PC-3 (cell line): ENCODE data around the gene RABGAP1L. TPM values are rescaled to one million over a fixed set of nuclear protein-coding genes. Genes with fewer than 3 reads are reported as not detected.
A peak's percentile ranks its signal among the peaks of the same experiment; 100 is the strongest.

Source experiments
- ATAC-seq: fragments of 200-7000 bp; cut with Tn5 transposase; 2 replicates; pipeline ENCODE4 v1.9.1; 2020; ENCODE audit warnings: mild to moderate bottlenecking, moderate library complexity
- BruUV-seq: library from RNA; stranded (reverse); fragments of 400-500 nt; replicated peaks from 2 replicates; lab custom pipeline; 2021; lab: Mats Ljungman, UMichigan
- CTCF ChIA-PET: fragments of 300-600 bp; sonication (Branson Sonifier 250); formaldehyde crosslinking; loops from one replicate; lab custom pipeline; 2022; ENCODE audit warnings: antibody characterized with exemption; lab: Charles Lee
- POLR2A ChIA-PET: fragments of 300-600 bp; sonication (Branson Sonifier 250); formaldehyde crosslinking; loops from one replicate; lab custom pipeline; 2022; ENCODE audit warnings: antibody characterized with exemption; ENCODE audit not compliant: unreplicated experiment; lab: Charles Lee
- DNase-seq: peaks from one replicate; pipeline ENCODE4 v3.0.0-alpha.2; 2015
- H2AFZ ChIP-seq: fragments of 300-600 bp; sonication (generic); 2 replicates; pipeline ENCODE4 v1.6.0; 2016; ENCODE audit warnings: antibody characterized with exemption, low read length
- H3F3A ChIP-seq: fragments of 300-600 bp; sonication (generic); one replicate; pipeline ENCODE4 v1.6.0; 2017; ENCODE audit warnings: antibody characterized with exemption, low read length, control low read depth, mild to moderate bottlenecking; ENCODE audit not compliant: unreplicated experiment
- H3K27ac ChIP-seq: fragments of 300-600 bp; sonication (generic); 2 replicates; pipeline ENCODE4 v1.5.1; 2016; ENCODE audit warnings: mild to moderate bottlenecking, low read length
- H3K27me3 ChIP-seq: fragments of 300-600 bp; sonication (generic); 2 replicates; pipeline ENCODE4 v1.6.1; 2016; ENCODE audit warnings: low read length, mixed read lengths
- H3K36me3 ChIP-seq: fragments of 300-600 bp; sonication (generic); 2 replicates; pipeline ENCODE4 v1.6.1; 2016; ENCODE audit warnings: low read depth, mixed run types, low read length, mixed read lengths
- H3K4me1 ChIP-seq: fragments of 300-600 bp; sonication (generic); 2 replicates; pipeline ENCODE4 v1.5.1; 2016; ENCODE audit warnings: low read length; ENCODE audit not compliant: insufficient read depth
- H3K4me2 ChIP-seq: fragments of 300-600 bp; sonication (generic); 2 replicates; pipeline ENCODE4 v1.6.0; 2016; ENCODE audit warnings: low read length
- H3K4me3 ChIP-seq: fragments of 300-600 bp; sonication (generic); 2 replicates; pipeline ENCODE4 v1.5.1; 2016; ENCODE audit warnings: mild to moderate bottlenecking, low read length, mixed read lengths
- H3K79me2 ChIP-seq: fragments of 300-600 bp; sonication (generic); 2 replicates; pipeline ENCODE4 v1.6.1; 2017; ENCODE audit warnings: low read length, mixed read lengths
- H3K9ac ChIP-seq: fragments of 300-600 bp; sonication (generic); 2 replicates; pipeline ENCODE4 v1.6.0; 2016; ENCODE audit warnings: mild to moderate bottlenecking, low read length
- H3K9me2 ChIP-seq: fragments of 300-600 bp; sonication (generic); replicated peaks from 2 replicates; pipeline ENCODE4 v1.6.1; 2016; ENCODE audit warnings: mixed run types, low read length, mixed read lengths
- H3K9me3 ChIP-seq: fragments of 300-600 bp; sonication (generic); 2 replicates; pipeline ENCODE4 v1.6.1; 2016; ENCODE audit warnings: low read length, mixed read lengths
- H4K20me1 ChIP-seq: fragments of 300-600 bp; sonication (generic); 2 replicates; pipeline ENCODE4 v1.6.1; 2016; ENCODE audit warnings: low read length, mixed read lengths
- CTCF ChIP-seq: fragments of 300-600 bp; sonication (generic); conservative IDR thresholded peaks from 2 replicates; pipeline ENCODE4 v1.5.1; 2017; ENCODE audit warnings: antibody characterized with exemption, low read depth, mild to moderate bottlenecking, low read length
- EZH2 ChIP-seq: fragments of 300-600 bp; sonication (generic); IDR thresholded peaks from one replicate; pipeline ENCODE4 v1.6.1; 2017; ENCODE audit warnings: antibody characterized with exemption, mild to moderate bottlenecking, low read length; ENCODE audit not compliant: unreplicated experiment
- EZH2phosphoT487 ChIP-seq: fragments of 300-600 bp; sonication (generic); IDR thresholded peaks from 2 replicates; pipeline ENCODE4 v1.6.1; 2018; ENCODE audit warnings: mild to moderate bottlenecking, antibody characterized with exemption, low read length, borderline replicate concordance
- intact Hi-C: fragments of 100-400 bp; cut with micrococcal nuclease; formaldehyde crosslinking; loops from 2 replicates; pipeline ENCODE4 v1.9.0; 2023
- total RNA-seq: library from RNA; depleted of rRNA; stranded (reverse); fragments of >200 nt; gene quantifications from 2 replicates; pipeline ENCODE4 v1.2.3, GENCODE V29; 2014

RABGAP1L gene
- total RNA-seq, 1 experiment from 2014 or later: 24.4 TPM

GRCh38 chr1:174971902-174972301 lies 812.6 kb downstream of the RABGAP1L start:
- Histone ChIP-seq H3K9me2 (no peaks in the 10 kb centered on the region), H3K4me3 (no peak overlapping the region), H3K9me3 (no peaks in the 10 kb centered on the region), H3K4me1 (peaks cover 40% of the 10 kb centered on the region), H3K27me3 (no peaks in the 10 kb centered on the region), H3F3A (no peaks in the 10 kb centered on the region), H4K20me1 (no peaks in the 10 kb centered on the region), H3K4me2 (peak overlapping the region; percentile 48; the same call in 1 of the 2 replicates), H3K9ac (no peak overlapping the region), H2AFZ (no peak overlapping the region), H3K27ac (no peak overlapping the region), H3K79me2 (no peaks in the 10 kb centered on the region), H3K36me3 (no peaks in the 10 kb centered on the region)
- intact Hi-C loops: no loop called here
- DNase-seq (peak; percentile 47), ATAC-seq (no peak)
- no peak for TF ChIP-seq CTCF
- no peak for TF ChIP-seq EZH2phosphoT487
- no peak for TF ChIP-seq EZH2
- ChIA-PET CTCF (no interaction called here), POLR2A (no interaction called here)
- no TSS peak for BruUV-seq

- Histone ChIP-seq H3K4me3 (no peak overlapping the region), H3K36me3 (no peaks in the 10 kb centered on the region), H3K4me2 (no peak overlapping the region), H4K20me1 (no peaks in the 10 kb centered on the region), H3K79me2 (no peaks in the 10 kb centered on the region), H3K4me1 (peaks cover 26% of the 10 kb centered on the region), H3K27me3 (no peaks in the 10 kb centered on the region), H3F3A (no peaks in the 10 kb centered on the region), H3K9ac (no peak overlapping the region), H3K27ac (no peak overlapping the region), H3K9me3 (no peaks in the 10 kb centered on the region), H2AFZ (no peak overlapping the region), H3K9me2 (no peaks in the 10 kb centered on the region)
- POLR2A ChIA-PET: no interaction called here
- BruUV-seq: no TSS peak
- ATAC-seq (no peak), DNase-seq (no peak)
- TF ChIP-seq EZH2 (no peak), CTCF (no peak), EZH2phosphoT487 (no peak)
- intact Hi-C loops: no loop called here
- CTCF ChIA-PET: no interaction called here
Observed at GRCh38 chr1:174974711-174975119, 815.4 kb downstream of the RABGAP1L start.

- DNase-seq: no peak
- no peak for ATAC-seq
- TF ChIP-seq CTCF: no peak
- no peak for TF ChIP-seq EZH2phosphoT487
- no peak for TF ChIP-seq EZH2
- CTCF ChIA-PET: no interaction called here
- BruUV-seq: no TSS peak
- no peaks in the 10 kb centered on the region for H3K27me3 ChIP-seq
- no peaks in the 10 kb centered on the region for H3K9me3 ChIP-seq
- no peaks in the 10 kb centered on the region for H3K36me3 ChIP-seq
- no peak overlapping the region for H2AFZ ChIP-seq
- H4K20me1 ChIP-seq: no peaks in the 10 kb centered on the region
- peaks cover 26% of the 10 kb centered on the region for H3K4me1 ChIP-seq
- POLR2A ChIA-PET: no interaction called here
- no peaks in the 10 kb centered on the region for H3F3A ChIP-seq
- H3K9ac ChIP-seq: no peak overlapping the region
- no peak overlapping the region for H3K4me3 ChIP-seq
- no peaks in the 10 kb centered on the region for H3K9me2 ChIP-seq
- no peak overlapping the region for H3K4me2 ChIP-seq
- intact Hi-C loops: no loop called here
- no peaks in the 10 kb centered on the region for H3K79me2 ChIP-seq
- H3K27ac ChIP-seq: no peak overlapping the region
Observed at GRCh38 chr1:174975764-174976163, 816.4 kb downstream of the RABGAP1L start.
